Endodermal cell (in vitro differentiated cells): ENCODE data around the gene THSD4. TPM values are rescaled to one million over a fixed set of nuclear protein-coding genes. Genes with fewer than 3 reads are reported as not detected.
A peak's percentile ranks its signal among the peaks of the same experiment; 100 is the strongest.

ENCODE experiments used
- DNase-seq: peaks from one replicate; pipeline ENCODE4 v3.0.0-alpha.2; 2017
- H3K27ac ChIP-seq: 2 replicates; pipeline ENCODE4 v1.5.1; 2013; ENCODE audit warnings: mild to moderate bottlenecking, low read depth, low read length, moderate library complexity
- H3K27me3 ChIP-seq: 2 replicates; pipeline ENCODE4 v1.6.1; 2013; ENCODE audit warnings: mild to moderate bottlenecking, low read length, moderate library complexity; ENCODE audit not compliant: insufficient read depth, control insufficient read depth, poor library complexity, severe bottlenecking
- H3K36me3 ChIP-seq: 2 replicates; pipeline ENCODE4 v1.7.0; 2013; ENCODE audit warnings: mild to moderate bottlenecking, low read length, moderate library complexity; ENCODE audit not compliant: control insufficient read depth, insufficient read depth
- H3K4me1 ChIP-seq: one replicate; pipeline ENCODE4 v1.7.0; 2013; ENCODE audit warnings: low read length; ENCODE audit not compliant: control insufficient read depth, insufficient read depth
- H3K4me3 ChIP-seq: 2 replicates; pipeline ENCODE4 v1.5.1; 2013; ENCODE audit warnings: mild to moderate bottlenecking, low read length, moderate library complexity
- H3K9ac ChIP-seq: 2 replicates; pipeline ENCODE4 v1.6.1; 2013; ENCODE audit warnings: mild to moderate bottlenecking, low read length, moderate library complexity; ENCODE audit not compliant: poor library complexity, severe bottlenecking; ENCODE audit errors: extremely low read depth
- H3K9me3 ChIP-seq: 2 replicates; pipeline ENCODE4 v1.6.1; 2013; ENCODE audit warnings: mild to moderate bottlenecking, low read length, moderate library complexity; ENCODE audit not compliant: control insufficient read depth
- H3K27ac Mint-ChIP-seq: 2 replicates; pipeline ENCODE4 v1.8.0; 2020; ENCODE audit warnings: mixed read lengths
- H3K27me3 Mint-ChIP-seq: 2 replicates; pipeline ENCODE4 v1.8.0; 2021; ENCODE audit warnings: mild to moderate bottlenecking, mixed read lengths; ENCODE audit not compliant: insufficient read depth
- H3K36me3 Mint-ChIP-seq: 2 replicates; pipeline ENCODE4 v1.8.0; 2020; ENCODE audit warnings: low read depth, mixed read lengths
- H3K4me1 Mint-ChIP-seq: 2 replicates; pipeline ENCODE4 v1.8.0; 2020; ENCODE audit warnings: mixed read lengths
- H3K4me3 Mint-ChIP-seq: 2 replicates; pipeline ENCODE4 v1.8.0; 2020; ENCODE audit warnings: mild to moderate bottlenecking, moderate library complexity, mixed read lengths
- H3K9me3 Mint-ChIP-seq: 2 replicates; pipeline ENCODE4 v1.8.0; 2020; ENCODE audit warnings: mild to moderate bottlenecking, mixed read lengths
- WGBS, 2 experiments: methylation state at CpG; one replicate each; pipeline versions ENCODE4 v1.1.5 to v1.1.7; 2013; ENCODE audit warnings: missing lambda C conversion rate in 2 of 2, mixed read lengths in 1 of 2; ENCODE audit not compliant: insufficient coverage in 1 of 2, insufficient read length in 1 of 2; 5-methylcytosine and 5-hydroxymethylcytosine counted together
- total RNA-seq, 2 donors: library from RNA; stranded (reverse); fragmentation: NEBNext Ultra II Directional in 1 of 2; extraction: Animal tissue kit (Norgen Biotek cat#: 25700) in 1 of 2; gene quantifications; 2 replicates in 1 of 2; 3 replicates in 1 of 2; pipeline ENCODE4 v1.2.1, GENCODE V29; 2021
- TF ChIP-seq, protein P1 (sequence below): fragments of 200-600 bp; sonication (generic); conservative IDR thresholded peaks from 2 replicates; pipeline ENCODE4 v1.5.0; 2021; ENCODE audit warnings: antibody characterized with exemption, mild to moderate bottlenecking

Gene THSD4
- total RNA-seq, 2 donors from 2014 or later, result 4.6 to 5.4 TPM

- 100% methylated on average over 1 of the region's 1 CpG; no CpG with 5 or more reads in 1 of the 2 experiments for WGBS, 2 experiments
- Mint-ChIP-seq H3K4me1 (peaks cover 8% of the 10 kb centered on the region), H3K36me3 (no peaks in the 10 kb centered on the region), H3K4me3 (no peak overlapping the region), H3K9me3 (peaks cover 5% of the 10 kb centered on the region), H3K27me3 (no peaks in the 10 kb centered on the region), H3K27ac (no peak overlapping the region)
- DNase-seq, result no peak
- Histone ChIP-seq H3K27me3 (no peaks in the 10 kb centered on the region), H3K4me1 (no peaks in the 10 kb centered on the region), H3K9me3 (no peaks in the 10 kb centered on the region), H3K36me3 (no peaks in the 10 kb centered on the region), H3K9ac (no peak overlapping the region), H3K4me3 (no peak overlapping the region), H3K27ac (no peak overlapping the region)
- TF ChIP-seq, protein P1, sequence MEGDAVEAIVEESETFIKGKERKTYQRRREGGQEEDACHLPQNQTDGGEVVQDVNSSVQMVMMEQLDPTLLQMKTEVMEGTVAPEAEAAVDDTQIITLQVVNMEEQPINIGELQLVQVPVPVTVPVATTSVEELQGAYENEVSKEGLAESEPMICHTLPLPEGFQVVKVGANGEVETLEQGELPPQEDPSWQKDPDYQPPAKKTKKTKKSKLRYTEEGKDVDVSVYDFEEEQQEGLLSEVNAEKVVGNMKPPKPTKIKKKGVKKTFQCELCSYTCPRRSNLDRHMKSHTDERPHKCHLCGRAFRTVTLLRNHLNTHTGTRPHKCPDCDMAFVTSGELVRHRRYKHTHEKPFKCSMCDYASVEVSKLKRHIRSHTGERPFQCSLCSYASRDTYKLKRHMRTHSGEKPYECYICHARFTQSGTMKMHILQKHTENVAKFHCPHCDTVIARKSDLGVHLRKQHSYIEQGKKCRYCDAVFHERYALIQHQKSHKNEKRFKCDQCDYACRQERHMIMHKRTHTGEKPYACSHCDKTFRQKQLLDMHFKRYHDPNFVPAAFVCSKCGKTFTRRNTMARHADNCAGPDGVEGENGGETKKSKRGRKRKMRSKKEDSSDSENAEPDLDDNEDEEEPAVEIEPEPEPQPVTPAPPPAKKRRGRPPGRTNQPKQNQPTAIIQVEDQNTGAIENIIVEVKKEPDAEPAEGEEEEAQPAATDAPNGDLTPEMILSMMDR, result no peak
Measured at GRCh38 chr15:71468715-71469114, 353.4 kb downstream of the THSD4 start.

- TF ChIP-seq, protein P1, result peak; percentile 42
- H3K9ac ChIP-seq, result no peak overlapping the region
- no peaks in the 10 kb centered on the region for H3K36me3 Mint-ChIP-seq
- H3K4me3 ChIP-seq, result no peak overlapping the region
- H3K27ac Mint-ChIP-seq, result no peak overlapping the region
- H3K9me3 Mint-ChIP-seq, result peaks cover 5% of the 10 kb centered on the region
- DNase-seq, result peak; percentile 58
- H3K4me1 Mint-ChIP-seq, result peaks cover 8% of the 10 kb centered on the region
- no peaks in the 10 kb centered on the region for H3K36me3 ChIP-seq
- H3K27me3 ChIP-seq, result no peaks in the 10 kb centered on the region
- WGBS, 2 experiments, result 91 to 93% methylated on average over 8 of the region's 8 CpGs
- H3K27me3 Mint-ChIP-seq, result no peaks in the 10 kb centered on the region
- no peaks in the 10 kb centered on the region for H3K9me3 ChIP-seq
- no peak overlapping the region for H3K4me3 Mint-ChIP-seq
- no peaks in the 10 kb centered on the region for H3K4me1 ChIP-seq
- H3K27ac ChIP-seq, result no peak overlapping the region
Measured at GRCh38 chr15:71469413-71469812, 354.1 kb downstream of the THSD4 start.

GRCh38 chr15:71471347-71471746, 356.1 kb downstream of the THSD4 start:
- H3K36me3 Mint-ChIP-seq, result no peaks in the 10 kb centered on the region
- peaks cover 4% of the 10 kb centered on the region for H3K4me1 Mint-ChIP-seq
- no peak overlapping the region for H3K27ac ChIP-seq
- no peak for DNase-seq
- no peak overlapping the region for H3K27ac Mint-ChIP-seq
- H3K9me3 Mint-ChIP-seq, result peaks cover 5% of the 10 kb centered on the region
- no peak overlapping the region for H3K4me3 Mint-ChIP-seq
- TF ChIP-seq, protein P1, result no peak
- H3K27me3 ChIP-seq, result no peaks in the 10 kb centered on the region
- H3K27me3 Mint-ChIP-seq, result no peaks in the 10 kb centered on the region
- H3K9ac ChIP-seq, result no peak overlapping the region
- H3K36me3 ChIP-seq, result no peaks in the 10 kb centered on the region
- no peak overlapping the region for H3K4me3 ChIP-seq
- no peaks in the 10 kb centered on the region for H3K4me1 ChIP-seq
- 90% methylated on average over 1 of the region's 1 CpG; no CpG with 5 or more reads in 1 of the 2 experiments for WGBS, 2 experiments
- H3K9me3 ChIP-seq, result no peaks in the 10 kb centered on the region
